GM21381 (cell line): ENCODE results near the gene SMIM29.
A peak's percentile ranks its signal among the peaks of the same experiment; 100 is the strongest.

ENCODE experiments used
- ATAC-seq: cut with Tn5 transposase; IDR thresholded peaks from one replicate; pipeline ENCODE4 v1.9.1; 2021; ENCODE audit warnings: mild to moderate bottlenecking, moderate library complexity; ENCODE audit not compliant: unreplicated experiment

The SMIM29 gene

DNA sequence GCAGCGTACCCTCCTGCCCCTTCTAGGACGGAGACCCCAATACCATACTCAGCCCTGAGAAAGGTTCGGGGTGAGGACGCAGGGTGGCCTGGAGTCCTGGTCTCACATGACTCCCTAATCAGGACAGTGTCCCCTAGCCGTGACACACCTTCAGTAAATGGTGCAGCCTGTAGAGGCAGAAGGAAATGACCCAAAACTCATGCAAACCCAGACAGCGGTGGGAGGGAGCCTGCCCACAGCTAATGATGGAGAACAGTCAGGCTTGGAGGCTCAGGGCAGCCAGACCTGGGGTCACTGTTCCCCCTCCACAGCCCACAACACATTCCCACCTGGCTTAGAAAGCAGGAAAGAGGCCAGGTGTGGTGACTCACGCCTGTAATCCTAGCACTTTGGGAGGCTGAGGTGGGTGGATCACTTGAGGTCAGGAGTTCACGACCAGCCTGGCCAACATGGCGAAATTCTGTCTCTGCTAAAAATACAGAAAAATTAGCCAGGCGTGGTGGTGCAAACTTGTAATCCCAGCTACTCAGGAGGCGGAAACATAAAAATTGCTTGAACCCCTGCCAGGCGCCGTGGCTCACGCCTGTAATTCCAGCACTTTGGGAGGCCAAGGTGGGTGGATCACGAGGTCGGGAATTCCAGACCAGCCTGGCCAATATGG, 20.9 kb downstream of the SMIM29 start:
- ATAC-seq = no peak

DNA sequence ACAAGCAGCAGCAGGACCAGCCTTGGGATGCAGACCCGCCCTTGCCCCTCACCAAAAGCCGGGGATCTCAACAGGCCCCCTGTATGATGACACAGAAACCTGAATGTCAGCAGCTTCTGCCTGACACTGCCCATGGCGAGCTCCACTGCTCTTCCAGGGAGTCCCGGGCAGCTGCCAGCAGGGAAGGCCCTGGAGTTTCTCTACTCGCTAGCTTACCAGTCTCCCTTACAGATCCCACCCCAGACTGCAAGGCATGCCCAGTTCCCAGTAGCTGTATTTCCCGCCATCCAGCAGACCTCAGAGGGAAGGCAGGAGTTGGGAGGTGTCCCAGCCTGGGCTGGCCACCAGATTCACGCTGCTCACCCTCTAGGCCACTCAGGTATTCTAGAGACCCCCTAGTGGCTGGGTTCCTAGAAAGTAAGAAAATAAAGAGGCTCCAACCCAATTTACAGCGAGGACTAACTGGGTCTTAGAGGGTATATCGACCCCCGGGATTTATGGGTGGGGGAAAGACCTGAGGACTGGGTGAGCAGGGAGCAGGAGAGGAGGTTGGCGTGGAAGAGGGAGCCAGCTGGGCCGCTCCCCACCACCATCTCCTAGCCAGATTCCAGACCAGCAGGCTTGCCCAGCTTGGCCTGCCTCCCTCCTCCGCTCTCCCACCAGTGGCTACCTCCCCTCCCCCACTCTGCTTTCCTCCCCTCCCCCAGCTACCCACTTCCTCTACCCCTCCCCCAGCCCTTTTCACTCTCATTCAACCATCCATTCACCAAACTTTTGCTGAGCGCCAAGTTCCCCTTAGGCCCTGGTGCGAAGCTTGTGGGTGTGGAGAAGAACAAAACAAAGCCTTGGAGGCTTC, 21.8 kb downstream of the SMIM29 start:
- no peak for ATAC-seq

GRCh38 chr6:34226066-34226465, 22.7 kb downstream of the SMIM29 start:
- no peak for ATAC-seq

GRCh38 chr6:34225551-34225950, 23.3 kb downstream of the SMIM29 start:
- no peak for ATAC-seq

GRCh38 chr6:34223956-34224940, 24.6 kb downstream of the SMIM29 start:
- peak; percentile 93 for ATAC-seq

DNA sequence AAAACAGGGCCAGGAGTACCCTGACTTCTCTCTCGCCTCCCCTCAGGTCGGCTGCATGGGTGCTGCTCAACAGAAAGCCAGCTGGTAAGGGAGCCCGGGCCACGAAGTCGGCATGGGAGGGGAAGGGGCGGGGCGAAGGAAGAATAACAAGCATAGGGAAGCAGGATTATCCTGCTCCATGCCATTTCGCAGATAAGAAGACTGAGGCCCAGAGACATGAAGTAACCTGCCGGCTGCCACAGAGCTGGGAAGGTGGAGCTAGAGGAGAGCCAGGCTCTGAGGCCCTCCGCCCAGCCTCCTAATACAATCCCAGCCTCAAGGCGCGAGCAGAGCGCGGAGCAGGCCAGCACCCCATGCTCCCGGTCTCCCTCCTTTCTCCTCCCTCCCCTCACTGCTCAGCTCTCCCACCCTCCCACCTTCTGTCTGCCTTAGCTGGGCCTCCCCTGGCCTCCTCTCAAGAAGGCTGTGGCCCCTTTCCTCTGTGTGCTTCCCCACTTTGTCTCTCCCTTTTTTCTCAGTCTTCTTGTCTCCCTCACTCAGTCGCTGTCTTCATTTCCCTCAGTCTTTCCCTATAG, 25.3 kb downstream of the SMIM29 start:
- ATAC-seq = peak; percentile 13

DNA sequence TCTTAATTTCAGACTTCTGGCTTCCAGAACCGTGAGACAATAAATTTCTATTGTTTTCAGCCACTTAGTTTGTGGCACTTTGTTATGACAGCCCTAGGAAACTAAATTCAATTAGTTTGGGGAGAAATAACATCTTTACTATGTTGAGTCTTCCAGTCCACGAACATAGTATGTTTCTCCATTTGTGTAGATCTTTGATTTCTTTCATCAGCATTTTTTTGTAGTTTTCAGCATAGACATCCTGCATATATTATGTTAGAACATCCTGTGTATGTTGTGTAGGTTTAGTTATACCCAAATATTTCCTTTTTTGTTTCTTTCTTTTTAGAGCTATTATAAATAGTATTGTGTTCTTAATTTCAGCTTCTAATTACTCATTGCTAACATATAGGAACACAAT, 30.1 kb downstream of the SMIM29 start:
- ATAC-seq = no peak

DNA sequence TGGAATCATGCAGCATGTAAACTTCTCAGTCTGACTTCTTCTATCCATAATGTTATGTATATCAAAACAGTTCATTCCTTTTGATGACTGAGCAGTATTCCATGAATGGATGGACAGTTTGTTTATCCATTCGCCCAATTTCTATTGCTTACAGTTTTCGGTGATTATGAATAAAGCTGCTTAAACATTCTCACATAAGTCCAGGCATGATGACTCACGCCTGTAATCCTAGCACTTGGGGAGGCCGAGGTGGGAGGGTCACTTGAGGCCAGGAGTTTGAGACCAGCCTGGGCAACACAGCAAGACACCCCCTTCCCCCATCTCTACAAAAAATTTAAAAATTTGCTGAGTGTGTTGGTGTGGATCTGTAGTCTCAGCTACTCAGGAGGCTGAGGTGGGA, 35.0 kb downstream of the SMIM29 start:
- no peak for ATAC-seq

DNA sequence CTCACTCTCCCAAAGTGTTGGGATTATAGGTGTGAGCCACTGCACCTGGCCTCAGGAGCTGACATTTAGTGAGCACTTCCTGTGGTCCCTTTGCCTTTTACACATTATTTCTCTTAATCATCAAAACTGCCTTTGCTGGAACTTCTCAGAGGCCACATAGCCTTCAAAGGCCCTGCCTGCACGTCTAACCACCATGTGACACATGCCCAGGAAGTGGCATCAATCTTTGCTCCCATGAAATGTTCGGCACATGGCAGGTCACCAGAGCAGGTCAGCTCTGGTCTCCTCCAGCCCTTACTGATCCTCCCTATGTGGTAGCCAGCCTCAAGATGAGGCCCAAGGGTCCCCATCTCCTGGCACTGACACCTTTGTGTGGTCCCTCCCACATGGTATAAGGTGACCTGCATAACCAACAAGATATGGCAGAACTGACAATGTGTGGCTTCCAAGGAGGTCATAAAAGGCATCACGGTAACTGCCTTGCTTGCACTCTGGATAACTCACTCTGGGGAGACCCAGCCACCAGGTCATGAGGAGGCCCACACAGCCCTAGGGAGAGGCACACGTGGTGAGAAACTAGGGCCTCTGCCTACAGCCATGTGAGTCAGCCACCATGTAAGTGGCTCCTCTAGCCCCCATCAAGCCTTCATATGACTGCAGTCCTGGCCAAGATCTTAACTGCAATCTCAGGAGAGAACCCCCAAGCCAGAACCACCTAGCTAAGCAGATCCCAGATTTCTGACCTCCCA, 40.9 kb downstream of the SMIM29 start:
- no peak for ATAC-seq

GRCh38 chr6:34206726-34207125, 42.1 kb downstream of the SMIM29 start:
- no peak for ATAC-seq

- no peak for ATAC-seq
Observed at GRCh38 chr6:34205916-34206315, 42.9 kb downstream of the SMIM29 start.

GRCh38 chr6:34205466-34205865, 43.3 kb downstream of the SMIM29 start:
- ATAC-seq = no peak

- ATAC-seq = no peak
Observed at GRCh38 chr6:34204693-34205092, 44.1 kb downstream of the SMIM29 start.

GRCh38 chr6:34202329-34203201, 46.2 kb downstream of the SMIM29 start:
- no peak for ATAC-seq

DNA sequence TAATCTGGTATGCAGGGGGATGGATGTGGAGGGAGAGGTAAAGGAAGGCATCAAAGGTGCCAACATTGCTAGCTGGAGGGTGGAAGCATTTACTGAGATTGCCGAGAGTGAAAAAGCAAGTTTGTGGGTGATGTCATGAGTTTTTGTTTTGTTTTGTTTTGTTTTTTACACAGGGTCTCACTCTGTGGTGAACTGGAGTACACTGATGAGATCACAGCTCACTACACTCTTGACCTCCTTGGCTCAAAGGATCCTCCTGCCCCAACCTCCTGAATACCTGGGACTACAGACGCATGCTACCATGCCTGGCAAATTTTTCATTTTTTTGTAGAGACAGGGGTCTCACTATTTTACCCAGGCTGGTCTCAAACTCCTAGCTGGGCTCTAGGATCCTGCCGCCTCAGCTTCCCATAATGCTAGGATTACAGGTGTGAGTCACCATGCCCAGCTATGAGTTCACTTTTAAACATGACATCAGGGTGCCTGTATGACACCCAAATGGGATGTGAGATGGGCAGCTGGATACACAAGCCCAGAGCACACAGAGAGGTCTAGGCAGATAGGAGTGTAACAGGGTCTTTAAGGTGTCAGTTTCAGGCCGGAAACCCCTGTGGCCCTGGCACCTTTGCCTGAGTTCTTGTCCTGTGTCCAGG, 47.2 kb downstream of the SMIM29 start:
- no peak for ATAC-seq

GRCh38 chr6:34200340-34200971, 48.4 kb downstream of the SMIM29 start:
- ATAC-seq = no peak

DNA sequence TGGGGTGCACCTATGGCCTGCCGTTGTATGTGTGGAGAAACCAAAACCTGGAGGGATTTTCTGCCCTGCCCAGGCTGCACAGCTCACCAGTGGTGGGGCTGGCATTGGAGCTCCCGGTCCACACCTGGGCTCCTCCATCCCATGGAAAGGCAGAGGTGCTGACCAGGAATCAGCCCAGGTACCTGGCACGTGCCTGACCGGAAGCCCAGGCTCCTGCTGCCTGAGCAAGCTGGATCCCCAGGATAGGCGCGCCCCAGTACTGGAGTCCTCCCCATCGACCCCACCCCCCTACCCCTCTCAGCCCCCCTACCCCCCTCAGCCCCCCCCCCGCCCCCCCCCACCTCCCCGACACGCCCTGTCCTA, 52.0 kb downstream of the SMIM29 start:
- no peak for ATAC-seq
